Adipose tissue (tissue), 3 donors: Measurements from ENCODE around the gene APC2. TPM values are rescaled to one million over a fixed set of nuclear protein-coding genes. Genes with fewer than 3 reads are reported as not detected.

Experiments used
- H3K27ac ChIP-seq: one replicate; pipeline ENCODE4 v1.5.1; 2013; ENCODE audit warnings: low read depth, low read length
- WGBS, 3 donors: extraction: QIAGEN DNeasy Blood & Tissue Kit; methylation state at CpG; one replicate each; pipeline ENCODE4 v1.1.7; 2013; 5-methylcytosine and 5-hydroxymethylcytosine counted together
- polyA plus RNA-seq, 3 donors: library from polyadenylated mRNA; stranded (reverse); fragments of 200-250 nt; gene quantifications; one replicate each; pipeline ENCODE4 v1.2.3, GENCODE V29; 2013
- donor health status: healthy with polysubstance abuse.
- donor health status: Bipolar disorder and iron deficiency.
- donor health status: healthy.

APC2 gene
- polyA plus RNA-seq, 3 donors: 0.06 TPM; not detected in 1

- WGBS, 3 donors: 23 to 30% (median 28%) methylated on average over 37 to 43 of the region's 43 CpGs
Observed at GRCh38 chr19:1456121-1456900, 6.4 kb downstream of the APC2 start.

GRCh38 chr19:1457031-1457739 is 7.3 kb downstream of the APC2 start:
- no peak overlapping the region for H3K27ac ChIP-seq
- 13 to 17% (median 14%) methylated on average over 45 to 48 of the region's 48 CpGs for WGBS, 3 donors

More at GRCh38 chr19:1456121-1456900, 6.4 kb downstream of the APC2 start:
- no peak overlapping the region for H3K27ac ChIP-seq

- 76 to 83% (median 80%) methylated on average over 16 of the region's 16 CpGs for WGBS, 3 donors
- no peak overlapping the region for H3K27ac ChIP-seq
Observed at GRCh38 chr19:1457892-1458291, 8.0 kb downstream of the APC2 start.

GRCh38 chr19:1459479-1459878 is 9.6 kb downstream of the APC2 start:
- H3K27ac ChIP-seq: no peak overlapping the region
- WGBS, 3 donors: 67 to 82% (median 69%) methylated on average over 9 of the region's 9 CpGs

GRCh38 chr19:1460033-1460995 is 10.4 kb downstream of the APC2 start:
- WGBS, 3 donors: 91 to 96% (median 94%) methylated on average over 36 of the region's 36 CpGs

GRCh38 chr19:1461862-1462261 is 11.9 kb downstream of the APC2 start:
- no peak overlapping the region for H3K27ac ChIP-seq
- 92 to 96% (median 94%) methylated on average over 22 to 24 of the region's 24 CpGs for WGBS, 3 donors

More at GRCh38 chr19:1460033-1460995, 10.4 kb downstream of the APC2 start:
- H3K27ac ChIP-seq: no peak overlapping the region

GRCh38 chr19:1465191-1466016 is 15.5 kb downstream of the APC2 start:
- H3K27ac ChIP-seq: no peak overlapping the region
- 37 to 52% (median 46%) methylated on average over 80 to 83 of the region's 83 CpGs for WGBS, 3 donors

- H3K27ac ChIP-seq: no peak overlapping the region
- WGBS, 3 donors: 41 to 47% (median 45%) methylated on average over 34 to 41 of the region's 41 CpGs
Observed at GRCh38 chr19:1466018-1466460, 16.1 kb downstream of the APC2 start.

- WGBS, 3 donors: 19 to 38% (median 35%) methylated on average over 66 to 70 of the region's 70 CpGs
- H3K27ac ChIP-seq: no peak overlapping the region
Observed at GRCh38 chr19:1466461-1467214, 16.7 kb downstream of the APC2 start.

- H3K27ac ChIP-seq: no peak overlapping the region
- WGBS, 3 donors: 2 to 7% (median 3%) methylated on average over 25 to 36 of the region's 36 CpGs
Observed at GRCh38 chr19:1467215-1467489, 17.2 kb downstream of the APC2 start.

GRCh38 chr19:1467490-1468273 is 17.8 kb downstream of the APC2 start:
- WGBS, 3 donors: 2 to 5% (median 2%) methylated on average over 74 to 92 of the region's 92 CpGs
- no peak overlapping the region for H3K27ac ChIP-seq

- no peak overlapping the region for H3K27ac ChIP-seq
- 4 to 6% (median 5%) methylated on average over 35 to 49 of the region's 49 CpGs for WGBS, 3 donors
Observed at GRCh38 chr19:1468274-1468820, 18.4 kb downstream of the APC2 start.

GRCh38 chr19:1468821-1469254 is 18.9 kb downstream of the APC2 start:
- WGBS, 3 donors: 1 to 3% (median 2%) methylated on average over 24 to 47 of the region's 47 CpGs
- H3K27ac ChIP-seq: no peak overlapping the region

- WGBS, 3 donors: 0 to 2% (median 0%) methylated on average over 52 to 116 of the region's 117 CpGs
- no peak overlapping the region for H3K27ac ChIP-seq
Observed at GRCh38 chr19:1469255-1470054, 19.5 kb downstream of the APC2 start.

- H3K27ac ChIP-seq: no peak overlapping the region
- WGBS, 3 donors: 3 to 4% (median 3%) methylated on average over 16 to 22 of the region's 22 CpGs
Observed at GRCh38 chr19:1470055-1470304, 20.1 kb downstream of the APC2 start.
